HG03565 (cell line): ENCODE data around the gene MFAP3.
A peak's percentile ranks its signal among the peaks of the same experiment; 100 is the strongest.
"Not testable (repeated sequence)": the region's sequence is repeated elsewhere in the genome, so short reads cannot be mapped to it uniquely, and the experiment has no call there.

Source experiments
- ATAC-seq: cut with Tn5 transposase; IDR thresholded peaks from one replicate; pipeline ENCODE4 v1.9.1; 2021; ENCODE audit warnings: mild to moderate bottlenecking, moderate library complexity; ENCODE audit not compliant: unreplicated experiment

MFAP3 gene

DNA sequence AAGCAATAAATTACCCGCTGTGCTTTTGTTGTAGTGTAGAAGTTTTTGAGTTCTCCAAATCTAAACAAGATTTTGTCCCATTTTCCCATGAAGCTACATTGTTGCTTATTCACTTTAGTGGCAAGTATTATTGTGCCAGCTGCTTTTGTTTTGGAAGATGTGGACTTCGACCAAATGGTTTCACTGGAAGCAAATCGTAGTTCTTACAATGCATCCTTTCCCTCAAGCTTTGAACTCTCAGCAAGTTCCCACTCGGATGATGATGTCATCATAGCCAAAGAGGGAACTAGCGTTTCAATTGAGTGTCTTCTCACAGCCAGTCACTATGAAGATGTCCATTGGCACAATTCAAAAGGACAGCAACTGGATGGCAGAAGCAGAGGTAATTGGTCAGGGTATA is 10.9 kb downstream of the MFAP3 start:
- no peak for ATAC-seq

DNA sequence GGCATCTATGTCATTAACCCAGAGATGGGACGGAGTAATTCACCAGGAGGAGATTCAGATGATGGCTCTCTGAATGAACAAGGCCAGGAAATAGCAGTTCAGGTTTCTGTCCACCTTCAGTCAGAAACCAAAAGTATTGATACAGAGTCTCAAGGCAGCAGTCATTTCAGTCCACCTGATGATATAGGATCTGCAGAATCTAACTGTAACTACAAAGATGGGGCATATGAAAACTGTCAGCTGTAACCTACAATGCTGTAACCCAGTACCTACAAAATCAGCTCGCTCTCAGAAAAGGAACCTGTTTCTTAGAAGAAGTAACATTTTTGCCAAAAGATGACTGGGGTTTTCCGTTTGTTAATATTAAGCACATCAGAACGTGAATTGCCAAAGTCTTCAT is 14.7 kb downstream of the MFAP3 start:
- no peak for ATAC-seq

DNA sequence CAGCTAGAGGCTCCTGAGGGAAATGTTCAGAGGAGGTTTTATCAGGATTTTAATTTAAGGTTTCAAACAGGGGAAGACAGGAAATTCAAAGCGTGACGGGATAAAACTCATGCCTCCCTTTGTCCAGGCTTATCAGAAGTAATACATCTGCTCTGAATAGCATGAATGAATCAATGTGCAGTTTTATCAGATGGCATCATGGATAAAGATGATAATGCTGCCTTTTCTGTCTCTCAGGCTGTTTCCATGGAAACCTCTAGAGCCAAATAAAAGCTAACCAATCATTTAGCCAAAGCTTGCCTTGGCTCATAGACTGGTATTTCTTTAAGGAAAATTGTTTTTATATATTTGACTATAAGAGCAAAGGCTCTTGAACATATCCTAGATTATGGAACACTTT is 16.4 kb downstream of the MFAP3 start:
- ATAC-seq: no peak

DNA sequence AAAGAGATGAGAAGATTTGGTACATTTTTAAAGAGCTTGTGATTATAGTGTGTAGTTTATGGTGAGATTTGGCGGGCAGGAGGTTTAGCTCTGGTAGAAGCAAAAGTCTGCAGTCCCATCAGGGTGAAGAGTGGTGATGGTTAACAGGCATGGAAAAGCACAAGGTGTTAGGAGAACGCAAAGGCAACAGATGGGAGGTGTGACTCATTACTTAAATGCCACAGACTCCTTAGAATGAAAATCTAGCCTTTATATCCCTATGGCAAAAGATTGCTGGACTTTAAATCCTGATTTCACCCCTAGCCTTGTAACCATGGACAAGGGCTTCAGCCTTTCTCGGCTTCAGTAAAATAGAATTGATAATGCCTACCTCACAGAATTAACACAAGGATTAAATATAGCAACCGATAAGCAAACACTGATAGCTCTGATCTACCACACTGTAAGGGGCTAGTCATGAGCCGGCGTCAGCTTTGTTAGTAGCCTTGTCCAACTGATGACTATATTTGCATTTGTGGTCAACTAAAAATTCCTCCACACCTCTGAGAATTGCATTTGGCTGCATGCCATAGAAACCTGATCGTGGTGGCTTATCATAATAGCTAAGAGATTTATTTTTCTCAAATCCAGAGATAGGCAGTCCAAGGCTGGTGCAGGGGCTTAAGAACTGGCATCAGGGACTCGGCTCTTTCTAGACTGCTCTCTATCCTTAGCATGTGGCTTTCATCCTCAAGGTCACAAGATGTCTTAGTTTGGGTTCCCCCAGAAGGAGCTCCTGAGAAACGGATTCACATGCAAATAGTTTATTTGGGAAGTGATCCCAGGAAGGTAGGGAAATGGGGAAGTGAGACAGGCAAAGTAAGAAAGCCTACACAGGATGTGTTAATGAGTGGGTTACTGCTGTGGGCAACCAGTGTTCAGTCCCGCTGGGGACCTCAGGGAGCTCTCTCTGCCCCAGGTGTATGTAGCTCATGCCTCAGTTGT is 19.6 kb downstream of the MFAP3 start:
- ATAC-seq: peak; percentile 62

DNA sequence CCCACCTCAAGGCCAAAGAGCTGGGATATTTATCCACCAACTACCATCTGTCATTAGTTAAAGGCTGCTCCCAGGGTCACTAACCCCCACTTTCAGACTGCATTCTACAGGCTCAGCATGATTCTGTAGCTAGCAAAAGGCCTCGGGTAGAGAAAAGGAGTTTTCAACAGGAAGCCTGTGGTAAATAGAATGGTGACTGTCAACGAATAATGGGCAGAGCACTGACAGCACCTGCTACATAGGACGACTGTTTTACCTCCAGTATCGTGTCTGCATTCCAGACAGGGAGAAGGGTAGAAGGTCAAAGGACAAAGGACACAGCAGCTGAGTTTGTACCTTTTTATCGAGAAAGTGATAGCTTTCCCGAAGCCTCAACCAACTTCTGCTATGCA is 20.3 kb downstream of the MFAP3 start:
- ATAC-seq: peak; percentile 67

DNA sequence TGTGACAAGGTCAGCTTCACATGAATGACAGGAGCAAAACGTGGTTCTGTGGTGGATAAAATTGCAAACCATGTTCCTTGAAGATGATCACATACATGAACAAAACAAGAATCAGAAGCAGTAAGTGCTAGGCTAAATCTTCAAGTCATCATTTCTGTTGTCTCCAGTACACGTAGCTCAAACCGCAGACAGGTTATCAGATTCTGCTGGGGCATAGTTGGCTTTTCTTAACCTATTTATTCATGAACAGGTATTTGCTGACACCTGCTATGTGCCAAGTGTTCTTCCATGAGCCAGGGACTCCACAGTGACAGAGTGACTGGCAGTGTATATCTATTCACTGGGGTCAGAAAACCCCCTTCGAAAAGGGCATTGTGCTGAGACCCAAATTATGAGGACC is 20.8 kb downstream of the MFAP3 start:
- no peak for ATAC-seq

DNA sequence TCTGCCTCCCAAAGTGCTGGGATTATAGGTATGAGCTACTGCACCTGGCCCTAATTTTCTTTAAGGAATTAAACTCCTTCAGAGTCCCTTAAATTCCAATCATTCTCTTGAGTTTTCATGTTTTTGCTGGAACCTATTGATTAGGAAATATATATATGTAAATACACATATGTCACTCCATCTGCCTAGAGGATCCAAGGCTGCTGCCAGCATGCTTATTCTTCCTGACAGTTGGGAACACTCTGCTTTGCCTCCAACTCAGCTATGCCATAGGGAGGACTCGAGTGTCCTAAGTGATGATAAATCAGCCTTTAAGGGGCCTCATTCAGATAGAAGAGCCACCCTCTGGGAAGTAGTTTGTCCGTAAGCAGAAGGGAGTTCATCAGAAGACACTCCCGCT is 21.8 kb downstream of the MFAP3 start:
- ATAC-seq: no peak

DNA sequence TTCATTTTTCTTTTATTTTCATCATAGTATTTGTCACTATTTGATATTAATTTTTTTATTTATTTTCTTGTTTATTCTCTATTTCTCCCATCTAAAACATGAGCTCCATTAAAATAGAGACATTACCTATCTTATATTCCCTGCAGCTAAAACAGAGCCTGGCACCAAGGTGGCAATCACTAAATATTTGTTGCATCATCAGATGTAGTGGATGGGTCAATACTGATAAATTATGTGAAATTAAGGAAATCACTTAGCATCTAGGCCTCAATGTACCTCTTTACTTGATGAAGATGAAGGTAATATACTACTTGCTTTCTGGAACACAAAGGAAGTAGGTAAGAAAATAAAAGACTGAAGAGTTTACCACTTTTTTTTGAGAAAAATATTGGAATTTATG is 24.6 kb downstream of the MFAP3 start:
- ATAC-seq: no peak

DNA sequence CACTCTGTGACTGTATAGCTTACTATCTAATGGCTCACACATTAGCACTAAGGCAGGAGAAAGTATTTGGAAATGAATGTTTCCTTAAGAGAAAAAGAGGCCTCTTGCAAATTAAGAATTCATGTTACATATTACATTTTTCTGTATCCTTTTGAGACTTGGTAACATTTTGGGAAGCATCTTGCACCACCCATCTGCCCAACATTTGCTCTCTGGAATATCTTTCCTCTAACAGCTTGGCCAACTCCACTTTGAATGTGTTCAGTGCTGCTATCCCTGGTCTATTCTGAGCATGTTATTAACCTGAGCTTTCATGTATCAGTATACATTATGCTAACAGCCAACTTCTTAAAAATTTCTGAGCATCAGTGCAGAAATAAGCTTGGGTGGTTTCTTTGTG is 27.2 kb downstream of the MFAP3 start:
- no peak for ATAC-seq

DNA sequence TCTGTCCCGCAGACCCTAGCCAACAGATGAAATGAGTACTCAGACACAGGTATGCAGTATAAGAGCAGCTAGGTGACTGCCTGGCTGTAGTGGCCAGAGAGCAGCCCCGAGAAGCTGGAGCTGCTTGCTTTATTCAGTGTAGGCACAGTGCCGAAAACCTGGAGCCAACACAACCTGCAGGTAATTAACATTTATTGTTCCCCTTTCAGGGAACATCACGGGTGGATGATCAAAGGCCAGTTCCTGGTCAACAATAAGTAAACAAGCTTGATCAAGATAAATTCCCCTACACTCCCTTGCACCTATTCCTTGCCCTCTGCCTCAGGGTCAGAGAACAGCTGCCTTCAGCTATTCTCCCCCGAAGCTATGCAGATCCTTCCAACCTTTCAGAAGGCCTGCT is 31.1 kb downstream of the MFAP3 start:
- ATAC-seq: not testable (repeated sequence)

DNA sequence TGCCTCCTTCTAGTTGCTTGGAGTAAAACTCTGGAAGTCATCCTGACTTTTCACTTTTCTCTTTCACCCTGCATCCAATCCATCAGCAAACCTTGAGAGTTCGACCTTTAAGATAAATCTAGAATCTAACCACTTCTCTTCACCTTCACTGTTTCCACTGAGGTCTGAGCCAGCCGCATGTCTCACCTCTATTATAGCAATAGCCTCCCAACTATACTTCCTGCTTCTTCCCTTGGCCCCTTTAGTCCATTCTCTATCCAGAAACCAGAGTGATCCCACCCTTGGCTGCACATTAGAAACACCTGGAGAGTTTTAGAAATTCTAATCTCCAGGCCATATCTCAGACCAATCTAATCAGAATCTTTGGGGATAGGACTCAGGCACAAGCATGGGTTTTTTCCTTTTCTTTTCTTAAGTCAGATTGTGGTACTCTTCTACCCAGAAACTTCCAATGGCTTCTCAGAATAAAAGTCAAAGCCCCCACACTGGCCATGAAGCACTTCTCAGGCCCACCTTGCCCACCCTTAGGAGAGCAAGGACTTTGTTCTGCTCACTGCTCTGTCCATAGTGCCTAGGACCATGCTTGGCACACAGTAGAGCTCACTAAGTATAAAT is 33.1 kb downstream of the MFAP3 start:
- peak; percentile 11 for ATAC-seq

DNA sequence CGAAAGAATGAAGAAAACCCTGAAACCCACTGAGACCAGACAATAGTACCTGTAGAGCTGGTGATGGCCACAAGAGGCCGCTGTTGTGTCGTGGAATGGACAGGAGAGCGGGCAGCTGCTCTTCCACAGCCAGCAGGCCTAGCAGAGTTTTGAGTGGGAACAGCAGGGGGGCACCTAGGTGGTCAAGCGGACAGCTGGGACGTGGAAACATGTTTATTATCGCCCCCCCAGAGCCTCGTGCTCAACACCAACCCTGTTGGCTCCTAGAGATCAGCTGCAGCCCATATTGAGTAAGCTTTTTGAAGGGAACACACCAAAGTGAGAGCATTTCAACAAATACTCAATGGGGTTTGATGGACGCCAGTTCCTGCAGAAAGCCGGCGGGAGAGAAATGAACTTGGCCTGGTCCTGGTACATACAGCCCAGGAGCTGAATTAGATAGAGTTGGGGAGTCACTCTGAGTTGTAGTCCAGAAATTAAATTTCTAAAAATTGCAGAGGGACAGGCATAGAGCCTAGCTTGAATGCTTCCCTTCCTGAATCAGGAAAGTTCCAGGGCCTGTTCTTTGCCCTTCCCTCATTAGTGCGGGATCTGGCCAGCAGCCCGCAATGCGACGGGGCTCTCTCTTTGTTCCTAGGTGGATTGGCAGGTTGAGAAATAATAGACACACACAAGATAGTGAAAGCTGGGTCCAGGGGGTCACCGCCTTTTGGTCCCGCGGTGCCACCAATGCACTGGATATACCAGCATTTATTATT is 33.8 kb downstream of the MFAP3 start:
- peak; percentile 99 for ATAC-seq

DNA sequence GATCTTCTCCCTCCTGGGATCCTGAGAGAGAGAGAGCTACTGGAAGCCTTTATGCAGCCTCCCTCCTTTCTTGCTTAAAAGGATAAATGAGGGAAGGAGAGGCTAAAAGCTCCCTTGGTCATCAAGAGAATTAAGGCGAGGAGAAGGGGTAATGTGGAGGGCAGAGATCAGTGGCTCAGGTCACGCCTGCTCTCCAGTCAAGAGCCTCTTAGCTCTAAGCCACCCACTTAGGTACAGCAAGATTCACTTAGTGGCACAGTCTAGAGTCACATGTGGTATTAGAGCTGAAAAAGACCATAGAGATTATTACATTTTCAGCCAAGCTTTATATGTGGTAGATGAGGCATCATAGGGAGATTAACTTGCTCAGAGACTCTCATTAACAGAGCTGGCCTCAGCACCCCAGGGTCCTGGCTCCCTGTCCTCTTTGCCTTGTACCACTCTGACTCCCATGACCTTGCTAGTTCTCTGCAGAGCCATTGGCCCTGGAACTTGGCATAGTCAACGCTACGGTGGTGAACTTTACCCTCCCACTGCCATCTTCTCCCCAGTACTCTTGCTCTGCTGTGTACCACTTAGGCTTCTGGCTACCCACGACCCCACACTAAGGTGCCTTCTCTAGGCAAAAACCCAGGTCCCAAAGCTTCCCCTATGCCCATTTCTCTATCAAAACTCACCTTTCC is 37.6 kb downstream of the MFAP3 start:
- no peak for ATAC-seq

DNA sequence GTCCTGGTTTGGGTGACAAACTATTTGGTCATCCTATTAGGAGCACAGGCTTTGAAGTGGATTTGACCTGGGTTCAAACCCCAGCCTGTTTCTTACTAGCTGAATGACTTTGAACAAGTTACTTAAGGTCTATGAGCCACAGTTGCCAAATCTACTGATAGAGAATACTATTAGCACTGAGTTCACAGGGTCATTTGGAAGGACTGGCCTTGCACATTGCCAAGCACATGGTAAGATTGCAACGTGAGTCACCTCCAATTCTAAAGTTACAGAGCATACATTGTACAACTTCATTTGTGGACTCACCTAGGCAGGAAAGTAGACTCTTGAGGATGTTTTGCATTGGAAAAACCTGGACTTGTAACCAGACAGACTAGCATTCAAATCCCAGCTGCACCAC is 38.9 kb downstream of the MFAP3 start:
- no peak for ATAC-seq

DNA sequence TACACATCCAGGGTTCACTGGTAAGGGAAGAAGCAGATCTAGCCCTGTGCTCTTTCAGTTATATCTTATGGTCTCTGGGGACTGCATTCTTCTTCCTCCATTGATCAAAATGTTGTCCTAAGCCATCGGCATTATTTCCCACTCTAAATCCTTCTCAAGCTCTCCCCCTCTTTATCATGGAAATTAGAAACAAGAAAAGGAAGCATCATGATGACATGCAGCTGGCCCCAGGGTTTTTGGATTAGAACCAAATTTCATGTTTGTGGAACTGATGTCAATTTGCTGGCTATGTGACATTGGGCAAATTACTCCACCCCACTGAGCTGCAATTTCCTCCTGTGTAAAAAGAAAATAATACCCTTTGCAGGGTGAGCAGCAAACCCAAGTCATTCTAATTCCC is 39.5 kb downstream of the MFAP3 start:
- ATAC-seq: no peak

DNA sequence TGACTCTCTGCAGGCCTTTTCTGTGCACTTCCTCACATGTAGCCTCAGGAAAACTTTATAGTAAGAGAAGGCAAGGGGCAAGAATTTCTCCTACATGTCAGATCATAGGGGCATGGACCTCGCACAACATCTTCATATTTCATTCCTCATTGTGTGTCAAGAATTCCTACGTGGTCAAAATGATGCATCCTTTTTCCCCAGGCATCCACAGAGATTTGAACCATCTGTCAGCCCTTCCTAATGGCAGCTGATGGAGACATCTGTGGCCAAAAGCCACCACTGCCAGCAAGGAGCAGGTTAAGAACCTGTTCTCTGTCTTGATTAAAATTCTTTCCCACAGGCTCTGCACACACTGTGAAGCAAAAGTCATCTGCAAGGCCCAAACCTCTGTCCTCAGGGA is 42.5 kb downstream of the MFAP3 start:
- ATAC-seq: no peak

DNA sequence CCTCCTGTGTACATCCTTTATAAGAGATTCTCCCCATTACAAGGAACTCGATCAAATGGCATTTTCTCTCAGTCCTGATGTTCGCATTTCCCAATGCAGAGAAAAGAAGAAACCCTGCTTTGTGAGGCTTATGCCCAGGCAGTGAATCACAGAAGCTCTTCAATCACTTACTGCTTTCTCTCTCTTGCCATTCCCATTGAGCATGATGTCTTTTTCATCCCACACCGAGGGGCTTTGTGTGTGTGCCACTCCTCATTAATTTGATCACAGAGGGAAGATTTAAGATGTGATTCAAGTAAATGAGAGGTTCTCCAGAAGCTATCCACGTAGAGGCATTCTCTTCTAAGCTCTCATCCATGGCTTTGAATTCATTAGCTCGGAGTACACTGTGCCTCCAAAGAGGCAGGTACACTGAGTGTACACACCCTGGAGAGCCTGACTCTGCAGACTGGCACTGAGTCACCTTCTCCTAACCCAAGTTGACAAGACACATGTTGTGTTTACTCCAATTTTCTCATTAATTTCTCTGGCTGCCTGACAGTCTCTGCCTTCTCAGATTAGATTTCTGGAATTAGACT is 45.4 kb downstream of the MFAP3 start:
- no peak for ATAC-seq

DNA sequence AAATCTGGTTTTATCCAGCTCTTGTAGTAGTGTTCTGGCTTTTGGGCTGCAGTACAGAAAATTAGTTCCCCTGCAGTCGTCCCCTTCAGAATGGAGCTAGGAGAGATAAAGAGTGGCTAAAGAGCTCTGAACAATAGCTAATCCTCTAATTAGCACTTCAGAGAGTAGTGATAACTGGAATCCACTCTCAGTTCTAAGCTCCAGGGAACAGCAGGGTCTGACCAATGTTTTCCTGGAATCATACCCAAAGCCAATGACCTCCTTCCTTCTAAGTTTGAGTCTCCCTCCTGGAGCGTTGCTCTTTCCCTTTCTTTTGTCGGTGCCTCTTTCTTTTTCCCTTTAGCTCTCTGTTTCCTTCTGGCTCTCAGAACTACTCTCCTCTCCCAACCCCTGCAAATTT is 47.4 kb downstream of the MFAP3 start:
- no peak for ATAC-seq

DNA sequence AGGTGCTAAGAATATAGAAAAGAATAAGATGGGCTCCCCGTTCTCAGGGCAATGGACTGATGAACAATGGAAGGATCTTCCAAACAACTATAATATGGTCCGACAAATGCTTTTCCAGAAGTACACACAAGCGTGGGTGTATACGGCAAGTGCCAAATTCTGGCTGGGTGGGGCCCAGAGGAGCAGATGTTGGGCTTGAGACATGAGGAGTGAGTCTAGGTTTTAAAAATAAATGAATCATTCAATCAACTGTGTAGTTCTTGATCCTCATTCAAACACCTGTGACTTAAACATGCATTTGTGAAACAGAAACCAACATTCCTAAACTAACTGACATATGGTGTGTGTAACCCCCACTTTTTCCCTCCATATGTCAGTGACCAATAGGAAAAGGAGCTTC is 47.9 kb downstream of the MFAP3 start:
- ATAC-seq: no peak

DNA sequence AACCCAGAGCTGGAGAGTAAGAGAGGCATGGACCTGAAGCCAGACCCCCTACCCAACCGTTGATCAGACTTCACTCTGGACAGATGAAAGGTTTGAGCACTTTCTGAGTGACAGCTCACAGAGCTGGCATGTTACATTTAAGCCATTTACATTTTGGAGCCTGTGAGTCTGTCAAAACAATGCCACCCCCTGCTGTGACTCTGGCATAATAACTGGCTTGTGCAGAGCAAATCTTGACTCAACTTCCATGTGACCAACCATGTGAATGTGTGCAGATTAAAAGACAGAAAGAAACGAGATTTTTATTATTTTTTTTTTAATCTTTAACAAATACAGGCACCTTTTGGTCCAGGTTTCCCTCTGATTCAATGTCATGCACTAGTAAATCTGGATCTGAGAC is 48.5 kb downstream of the MFAP3 start:
- ATAC-seq: no peak

DNA sequence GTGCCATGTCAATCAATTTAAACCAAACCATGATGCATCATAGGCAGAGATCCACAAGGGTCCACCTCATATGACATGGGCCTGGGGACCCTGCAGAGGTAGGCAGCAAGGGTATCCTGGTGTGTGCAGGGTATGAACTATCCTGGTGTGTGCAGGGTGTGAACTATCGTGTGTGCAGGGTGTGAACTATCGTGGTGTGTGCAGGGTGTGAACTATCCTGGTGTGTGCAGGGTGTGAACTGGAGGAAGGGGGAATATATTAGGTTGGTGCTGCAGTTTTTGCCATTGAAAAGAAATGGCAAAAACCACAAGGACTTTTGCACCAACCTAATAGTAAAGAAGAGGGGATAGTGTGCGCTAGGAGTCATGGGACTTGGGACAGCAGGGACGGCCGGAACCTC is 50.0 kb downstream of the MFAP3 start:
- no peak for ATAC-seq
